PC-3 (cell line): ENCODE data around the gene DYDC1. TPM values are rescaled to one million over a fixed set of nuclear protein-coding genes. Genes with fewer than 3 reads are reported as not detected.

Experiments
- ATAC-seq: fragments of 200-7000 bp; cut with Tn5 transposase; 2 replicates; pipeline ENCODE4 v1.9.1; 2020; ENCODE audit warnings: mild to moderate bottlenecking, moderate library complexity
- BruUV-seq: library from RNA; stranded (reverse); fragments of 400-500 nt; replicated peaks from 2 replicates; lab custom pipeline; 2021; lab: Mats Ljungman, UMichigan
- CTCF ChIA-PET: fragments of 300-600 bp; sonication (Branson Sonifier 250); formaldehyde crosslinking; loops from one replicate; lab custom pipeline; 2022; ENCODE audit warnings: antibody characterized with exemption; lab: Charles Lee
- POLR2A ChIA-PET: fragments of 300-600 bp; sonication (Branson Sonifier 250); formaldehyde crosslinking; loops from one replicate; lab custom pipeline; 2022; ENCODE audit warnings: antibody characterized with exemption; ENCODE audit not compliant: unreplicated experiment; lab: Charles Lee
- DNase-seq: peaks from one replicate; pipeline ENCODE4 v3.0.0-alpha.2; 2015
- H2AFZ ChIP-seq: fragments of 300-600 bp; sonication (generic); 2 replicates; pipeline ENCODE4 v1.6.0; 2016; ENCODE audit warnings: antibody characterized with exemption, low read length
- H3F3A ChIP-seq: fragments of 300-600 bp; sonication (generic); one replicate; pipeline ENCODE4 v1.6.0; 2017; ENCODE audit warnings: antibody characterized with exemption, low read length, control low read depth, mild to moderate bottlenecking; ENCODE audit not compliant: unreplicated experiment
- H3K27ac ChIP-seq: fragments of 300-600 bp; sonication (generic); 2 replicates; pipeline ENCODE4 v1.5.1; 2016; ENCODE audit warnings: mild to moderate bottlenecking, low read length
- H3K27me3 ChIP-seq: fragments of 300-600 bp; sonication (generic); 2 replicates; pipeline ENCODE4 v1.6.1; 2016; ENCODE audit warnings: low read length, mixed read lengths
- H3K36me3 ChIP-seq: fragments of 300-600 bp; sonication (generic); 2 replicates; pipeline ENCODE4 v1.6.1; 2016; ENCODE audit warnings: low read depth, mixed run types, low read length, mixed read lengths
- H3K4me1 ChIP-seq: fragments of 300-600 bp; sonication (generic); 2 replicates; pipeline ENCODE4 v1.5.1; 2016; ENCODE audit warnings: low read length; ENCODE audit not compliant: insufficient read depth
- H3K4me2 ChIP-seq: fragments of 300-600 bp; sonication (generic); 2 replicates; pipeline ENCODE4 v1.6.0; 2016; ENCODE audit warnings: low read length
- H3K4me3 ChIP-seq: fragments of 300-600 bp; sonication (generic); 2 replicates; pipeline ENCODE4 v1.5.1; 2016; ENCODE audit warnings: mild to moderate bottlenecking, low read length, mixed read lengths
- H3K79me2 ChIP-seq: fragments of 300-600 bp; sonication (generic); 2 replicates; pipeline ENCODE4 v1.6.1; 2017; ENCODE audit warnings: low read length, mixed read lengths
- H3K9ac ChIP-seq: fragments of 300-600 bp; sonication (generic); 2 replicates; pipeline ENCODE4 v1.6.0; 2016; ENCODE audit warnings: mild to moderate bottlenecking, low read length
- H3K9me2 ChIP-seq: fragments of 300-600 bp; sonication (generic); replicated peaks from 2 replicates; pipeline ENCODE4 v1.6.1; 2016; ENCODE audit warnings: mixed run types, low read length, mixed read lengths
- H3K9me3 ChIP-seq: fragments of 300-600 bp; sonication (generic); 2 replicates; pipeline ENCODE4 v1.6.1; 2016; ENCODE audit warnings: low read length, mixed read lengths
- H4K20me1 ChIP-seq: fragments of 300-600 bp; sonication (generic); 2 replicates; pipeline ENCODE4 v1.6.1; 2016; ENCODE audit warnings: low read length, mixed read lengths
- CTCF ChIP-seq: fragments of 300-600 bp; sonication (generic); conservative IDR thresholded peaks from 2 replicates; pipeline ENCODE4 v1.5.1; 2017; ENCODE audit warnings: antibody characterized with exemption, low read depth, mild to moderate bottlenecking, low read length
- EZH2 ChIP-seq: fragments of 300-600 bp; sonication (generic); IDR thresholded peaks from one replicate; pipeline ENCODE4 v1.6.1; 2017; ENCODE audit warnings: antibody characterized with exemption, mild to moderate bottlenecking, low read length; ENCODE audit not compliant: unreplicated experiment
- EZH2phosphoT487 ChIP-seq: fragments of 300-600 bp; sonication (generic); IDR thresholded peaks from 2 replicates; pipeline ENCODE4 v1.6.1; 2018; ENCODE audit warnings: mild to moderate bottlenecking, antibody characterized with exemption, low read length, borderline replicate concordance
- intact Hi-C: fragments of 100-400 bp; cut with micrococcal nuclease; formaldehyde crosslinking; loops from 2 replicates; pipeline ENCODE4 v1.9.0; 2023
- total RNA-seq: library from RNA; depleted of rRNA; stranded (reverse); fragments of >200 nt; gene quantifications from 2 replicates; pipeline ENCODE4 v1.2.3, GENCODE V29; 2014; rRNA removed

DYDC1 gene
- total RNA-seq, 1 experiment from 2014 or later: not detected

- intact Hi-C loops: no loop called here
- H3K36me3 ChIP-seq: no peaks in the 10 kb centered on the region
- H3K79me2 ChIP-seq: no peaks in the 10 kb centered on the region
- no peak within 1 kb of the TSS for H3K27ac ChIP-seq
- H3K4me2 ChIP-seq: no peak within 1 kb of the TSS
- DNase-seq (no peak), ATAC-seq (no peak)
- CTCF ChIA-PET: no interaction called here
- H3K9me2 ChIP-seq: no peaks in the 10 kb centered on the region
- TF ChIP-seq EZH2phosphoT487 (no peak), EZH2 (no peak), CTCF (no peak)
- H3K9me3 ChIP-seq: no peaks in the 10 kb centered on the region
- H3K27me3 ChIP-seq: no peaks in the 10 kb centered on the region
- H4K20me1 ChIP-seq: no peaks in the 10 kb centered on the region
- H3F3A ChIP-seq: no peaks in the 10 kb centered on the region
- no peaks in the 10 kb centered on the region for H3K4me1 ChIP-seq
- no peak within 1 kb of the TSS for H3K9ac ChIP-seq
- H2AFZ ChIP-seq: no peak within 1 kb of the TSS
- H3K4me3 ChIP-seq: no peak within 1 kb of the TSS
- POLR2A ChIA-PET: no interaction called here
- BruUV-seq: no TSS peak
Measured at GRCh38 chr10:80289451-80290287, 66.9 kb downstream of the DYDC1 start, which contains the start of gene MAT1A. Gene MAT1A (minus strand): TSS chr10:80289658. CDS start chr10:80289423, 235 bp downstream.

- POLR2A ChIA-PET: no interaction called here
- Histone ChIP-seq H3F3A (no peaks in the 10 kb centered on the region), H3K4me2 (no peak overlapping the region), H3K9me3 (no peaks in the 10 kb centered on the region), H3K9ac (no peak overlapping the region), H4K20me1 (no peaks in the 10 kb centered on the region), H3K79me2 (no peaks in the 10 kb centered on the region), H3K27ac (no peak overlapping the region), H3K27me3 (no peaks in the 10 kb centered on the region), H3K36me3 (no peaks in the 10 kb centered on the region), H3K4me3 (no peak overlapping the region), H2AFZ (no peak overlapping the region), H3K4me1 (no peaks in the 10 kb centered on the region), H3K9me2 (no peaks in the 10 kb centered on the region)
- no peak for TF ChIP-seq EZH2phosphoT487
- no peak for TF ChIP-seq CTCF
- TF ChIP-seq EZH2: no peak
- no TSS peak for BruUV-seq
- ATAC-seq: no peak
- CTCF ChIA-PET: no interaction called here
- intact Hi-C loops: no loop called here
- DNase-seq: no peak
Measured at GRCh38 chr10:80288849-80289248, 67.7 kb downstream of the DYDC1 start.

Other genes starting within 250 kb of the DYDC1 start
- gene PLAC9, start 224.0 kb downstream of the DYDC1 start, total RNA-seq: 0.81 and 2.0 TPM in 2 replicates
- gene ANXA11, start 151.2 kb downstream of the DYDC1 start, total RNA-seq: 434 and 520 TPM in 2 replicates
- gene MAT1A, start 67.1 kb downstream of the DYDC1 start, total RNA-seq: not detected in 2 replicates
- not detected in 2 replicates for gene DYDC2, start within 50 bp of the DYDC1 start, total RNA-seq
- gene PRXL2A, start 51.8 kb upstream of the DYDC1 start, total RNA-seq: not detected in 2 replicates
- not detected in 2 replicates for gene TSPAN14, start 97.6 kb upstream of the DYDC1 start, total RNA-seq
- gene SH2D4B, start 181.1 kb upstream of the DYDC1 start, total RNA-seq: not detected in 2 replicates